GM12891 (cell line): Measurements from ENCODE around the gene MYH14. TPM values are rescaled to one million over a fixed set of nuclear protein-coding genes. Genes with fewer than 3 reads are reported as not detected.

Experiments
- DNase-seq: peaks from one replicate; pipeline ENCODE4 v3.0.0; 2011; ENCODE audit warnings: low spot score; ENCODE audit not compliant: insufficient read length
- FAIRE-seq: peaks from 2 replicates; lab custom pipeline; 2011; peaks lifted over from hg19 to GRCh38; lab: Jason Lieb, UNC
- PAX5 ChIP-seq: IDR thresholded peaks from 2 replicates; pipeline ENCODE4 v1.6.1; 2011; ENCODE audit warnings: low read length, moderate library complexity, mild to moderate bottlenecking; ENCODE audit not compliant: insufficient read depth, severe bottlenecking
- POLR2A ChIP-seq: IDR thresholded peaks from 2 replicates; pipeline ENCODE4 v1.6.1; 2011; ENCODE audit warnings: low read depth, low read length, control low read depth
- POLR2AphosphoS5 ChIP-seq: IDR thresholded peaks from 2 replicates; pipeline ENCODE4 v1.6.1; 2011; ENCODE audit warnings: low read depth, low read length, control low read depth
- POU2F2 ChIP-seq: IDR thresholded peaks from 2 replicates; pipeline ENCODE4 v1.6.1; 2011; ENCODE audit warnings: low read depth, mild to moderate bottlenecking, control low read depth, low read length, moderate library complexity
- SPI1 ChIP-seq: IDR thresholded peaks from 2 replicates; pipeline ENCODE4 v1.6.1; 2011; ENCODE audit warnings: low read depth, low read length, control low read depth
- TAF1 ChIP-seq: IDR thresholded peaks from 2 replicates; pipeline ENCODE4 v1.6.1; 2011; ENCODE audit warnings: low read depth, low read length, control low read depth
- polyA plus RNA-seq: library from polyadenylated mRNA; unstranded; fragments of >200 nt; gene quantifications from one replicate; pipeline ENCODE4 v1.2.1, GENCODE V29; 2012; ENCODE audit warnings: low read depth, missing spikeins, inconsistent platforms; ENCODE audit not compliant: missing spikeins

MYH14 gene
- polyA plus RNA-seq: 0.21 TPM

GRCh38 chr19:50203281-50204080, at the start of gene MYH14:
MYH14 (plus strand) TSS chr19:50203622; CDS start chr19:50210366, 6,744 bp downstream.
- DNase-seq: no peak
- no peak for FAIRE-seq

GRCh38 chr19:50154529-50154928, 48.9 kb upstream of the MYH14 start:
- TF ChIP-seq POLR2AphosphoS5 (no peak), POU2F2 (no peak), SPI1 (no peak), PAX5 (no peak), TAF1 (no peak), POLR2A (no peak)
- FAIRE-seq (no peak), DNase-seq (no peak)

More at GRCh38 chr19:50203281-50204080, at the start of gene MYH14:
- no peak for TF ChIP-seq PAX5
- TF ChIP-seq POU2F2: no peak
- TF ChIP-seq SPI1: no peak
- no peak for TF ChIP-seq POLR2AphosphoS5
- TF ChIP-seq TAF1: no peak
- no peak for TF ChIP-seq POLR2A

GRCh38 chr19:50155520-50156109, 47.8 kb upstream of the MYH14 start:
- no peak for TF ChIP-seq POLR2A
- TF ChIP-seq SPI1: no peak
- TF ChIP-seq POLR2AphosphoS5: no peak
- TF ChIP-seq POU2F2: no peak
- no peak for TF ChIP-seq TAF1
- TF ChIP-seq PAX5: no peak
- no peak for FAIRE-seq
- no peak for DNase-seq

GRCh38 chr19:50158577-50158976, 44.8 kb upstream of the MYH14 start:
- TF ChIP-seq POLR2A: no peak
- no peak for TF ChIP-seq PAX5
- TF ChIP-seq TAF1: no peak
- TF ChIP-seq POLR2AphosphoS5: no peak
- TF ChIP-seq POU2F2: no peak
- TF ChIP-seq SPI1: no peak
- DNase-seq: no peak
- no peak for FAIRE-seq

GRCh38 chr19:50159078-50159477, 44.3 kb upstream of the MYH14 start:
- TF ChIP-seq POLR2A (no peak), POU2F2 (no peak), POLR2AphosphoS5 (no peak), SPI1 (no peak), PAX5 (no peak)
- DNase-seq (no peak), FAIRE-seq (no peak)

GRCh38 chr19:50162988-50163387, 40.4 kb upstream of the MYH14 start, which contains the start of gene IZUMO2:
IZUMO2 (minus strand) TSS chr19:50163281; CDS start chr19:50163194, 87 bp downstream.
- FAIRE-seq (no peak), DNase-seq (no peak)
- TF ChIP-seq POLR2A (no peak), SPI1 (no peak), POU2F2 (no peak), POLR2AphosphoS5 (no peak), TAF1 (no peak), PAX5 (no peak)

- TF ChIP-seq POU2F2: no peak
- no peak for TF ChIP-seq POLR2A
- no peak for TF ChIP-seq SPI1
- no peak for TF ChIP-seq PAX5
- no peak for TF ChIP-seq POLR2AphosphoS5
- TF ChIP-seq TAF1: no peak
- FAIRE-seq: no peak
- DNase-seq: no peak
Observed at GRCh38 chr19:50167314-50167721, 36.1 kb upstream of the MYH14 start.

- FAIRE-seq: no peak
- no peak for TF ChIP-seq POU2F2
- no peak for TF ChIP-seq PAX5
- no peak for TF ChIP-seq SPI1
- no peak for TF ChIP-seq POLR2A
- TF ChIP-seq TAF1: no peak
- no peak for TF ChIP-seq POLR2AphosphoS5
Observed at GRCh38 chr19:50171752-50172151, 31.7 kb upstream of the MYH14 start.

GRCh38 chr19:50172726-50173125, 30.7 kb upstream of the MYH14 start:
- FAIRE-seq: no peak
- no peak for DNase-seq
- TF ChIP-seq TAF1: no peak
- no peak for TF ChIP-seq POU2F2
- TF ChIP-seq SPI1: no peak
- TF ChIP-seq PAX5: no peak
- no peak for TF ChIP-seq POLR2AphosphoS5
- TF ChIP-seq POLR2A: no peak

More at GRCh38 chr19:50171752-50172151, 31.7 kb upstream of the MYH14 start:
- no peak for DNase-seq

GRCh38 chr19:50173127-50173526, 30.3 kb upstream of the MYH14 start:
- no peak for FAIRE-seq
- no peak for DNase-seq

More at GRCh38 chr19:50173127-50173526, 30.3 kb upstream of the MYH14 start:
- no peak for TF ChIP-seq POU2F2
- TF ChIP-seq PAX5: no peak
- no peak for TF ChIP-seq SPI1
- TF ChIP-seq POLR2A: no peak
- TF ChIP-seq TAF1: no peak
- TF ChIP-seq POLR2AphosphoS5: no peak
